A673 (cell line): ENCODE results near the gene CAPN5. TPM values are rescaled to one million over a fixed set of nuclear protein-coding genes. Genes with fewer than 3 reads are reported as not detected.

ENCODE experiments used
- BruUV-seq: library from RNA; stranded (reverse); fragments of 400-500 nt; replicated peaks from 2 replicates; lab custom pipeline; 2021; lab: Mats Ljungman, UMichigan
- CTCF ChIA-PET: fragments of 300-600 bp; sonication (Branson Sonifier 250); formaldehyde crosslinking; loops from one replicate; lab custom pipeline; 2022; ENCODE audit warnings: antibody characterized with exemption; lab: Charles Lee
- POLR2A ChIA-PET: fragments of 300-600 bp; sonication (Branson Sonifier 250); formaldehyde crosslinking; loops from one replicate; lab custom pipeline; 2022; ENCODE audit warnings: antibody characterized with exemption; ENCODE audit not compliant: low non-redundant PET; lab: Charles Lee
- DNase-seq: peaks from one replicate; pipeline ENCODE4 v3.0.0-alpha.2; 2015; ENCODE audit warnings: low spot score
- H3K27ac ChIP-seq: fragments of 200-600 bp; sonication (generic); 2 replicates; pipeline ENCODE4 v1.5.1; 2016; ENCODE audit warnings: mixed run types, low read depth, mild to moderate bottlenecking, mixed read lengths, antibody characterized with exemption, low read length; ENCODE audit not compliant: poor library complexity, severe bottlenecking
- H3K27me3 ChIP-seq: fragments of 200-600 bp; sonication (generic); replicated peaks from 2 replicates; pipeline ENCODE4 v1.6.1; 2017; ENCODE audit warnings: mixed run types, low read depth, mild to moderate bottlenecking, mixed read lengths, antibody characterized with exemption, low read length; ENCODE audit not compliant: insufficient read depth, poor library complexity
- H3K36me3 ChIP-seq: fragments of 200-600 bp; sonication (generic); 2 replicates; pipeline ENCODE4 v1.6.1; 2016; ENCODE audit warnings: mixed run types, mild to moderate bottlenecking, mixed read lengths, antibody characterized with exemption, low read length; ENCODE audit not compliant: insufficient read depth, poor library complexity, severe bottlenecking
- H3K4me1 ChIP-seq: fragments of 200-600 bp; sonication (generic); 2 replicates; pipeline ENCODE4 v1.6.1; 2017; ENCODE audit warnings: mixed run types, mild to moderate bottlenecking, mixed read lengths, antibody characterized with exemption, low read length; ENCODE audit not compliant: insufficient read depth, poor library complexity, severe bottlenecking
- H3K4me3 ChIP-seq: fragments of 200-600 bp; sonication (generic); 2 replicates; pipeline ENCODE4 v1.5.1; 2016; ENCODE audit warnings: low read depth, mixed run types, mild to moderate bottlenecking, mixed read lengths, low read length; ENCODE audit not compliant: poor library complexity, severe bottlenecking
- H3K9me3 ChIP-seq: fragments of 200-600 bp; sonication (generic); 2 replicates; pipeline ENCODE4 v1.6.1; 2016; ENCODE audit warnings: mixed run types, low read depth, mild to moderate bottlenecking, mixed read lengths, antibody characterized with exemption, low read length; ENCODE audit not compliant: poor library complexity, severe bottlenecking
- EZH2 ChIP-seq: fragments of 200-600 bp; sonication (generic); IDR thresholded peaks from 2 replicates; pipeline ENCODE4 v1.6.1; 2017; ENCODE audit warnings: borderline replicate concordance, low read depth, mild to moderate bottlenecking, mixed read lengths, antibody characterized with exemption, low read length; ENCODE audit not compliant: poor library complexity, severe bottlenecking
- intact Hi-C: fragments of 100-400 bp; cut with micrococcal nuclease; formaldehyde crosslinking; loops from one replicate; pipeline ENCODE4 v1.10.0; 2022; ENCODE audit not compliant: unreplicated experiment
- total RNA-seq: library from RNA; stranded (reverse); gene quantifications from 2 replicates; pipeline ENCODE4 v1.2.3, GENCODE V29; 2021
- TF ChIP-seq, protein P1 (sequence below): fragments of 300-800, 200-600 bp; sonication (generic); conservative IDR thresholded peaks from 2 replicates; pipeline ENCODE4 v1.5.1; 2017; ENCODE audit warnings: low read depth, mild to moderate bottlenecking, antibody characterized with exemption, low read length, moderate library complexity, mixed read lengths

The CAPN5 gene
- total RNA-seq, 1 experiment from 2014 or later, result 4.3 TPM

DNA sequence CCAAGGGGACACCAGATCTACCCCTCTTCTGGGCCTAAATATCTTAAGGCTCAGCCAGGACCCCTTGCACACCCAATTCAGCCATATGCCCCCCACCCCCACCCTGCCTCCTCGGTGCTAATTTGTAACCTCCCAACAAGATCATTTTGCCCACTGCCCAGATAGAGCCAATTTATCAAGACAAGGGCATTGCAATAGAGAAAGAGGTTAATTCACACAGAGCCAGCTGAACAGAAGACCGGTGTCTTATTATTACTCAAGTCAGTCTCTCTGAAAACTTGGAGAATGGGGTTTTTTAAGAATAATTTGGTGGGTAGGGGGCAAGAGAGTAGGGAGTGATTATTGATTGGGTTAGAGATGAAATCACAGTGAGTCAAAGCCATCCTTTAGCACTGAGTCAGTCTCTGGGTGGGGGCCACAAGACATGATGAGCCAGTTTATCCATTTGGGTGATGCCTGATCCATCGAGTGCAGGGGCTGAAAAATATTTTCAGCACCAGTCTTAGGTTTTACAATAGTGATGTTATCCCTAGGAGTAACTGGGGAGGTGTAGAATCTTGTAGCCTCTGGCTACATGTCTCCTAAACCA lies 9.9 kb upstream of the CAPN5 start:
- no peak overlapping the region for H3K4me3 ChIP-seq
- H3K27me3 ChIP-seq, result no peaks in the 10 kb centered on the region
- ChIA-PET CTCF (no interaction called here), POLR2A (no interaction called here)
- BruUV-seq, result no TSS peak
- H3K36me3 ChIP-seq, result no peaks in the 10 kb centered on the region
- intact Hi-C loops, result no loop called here
- H3K4me1 ChIP-seq, result no peaks in the 10 kb centered on the region
- DNase-seq, result no peak
- peaks cover 13% of the 10 kb centered on the region for H3K9me3 ChIP-seq
- H3K27ac ChIP-seq, result no peak overlapping the region
- TF ChIP-seq, protein P1, sequence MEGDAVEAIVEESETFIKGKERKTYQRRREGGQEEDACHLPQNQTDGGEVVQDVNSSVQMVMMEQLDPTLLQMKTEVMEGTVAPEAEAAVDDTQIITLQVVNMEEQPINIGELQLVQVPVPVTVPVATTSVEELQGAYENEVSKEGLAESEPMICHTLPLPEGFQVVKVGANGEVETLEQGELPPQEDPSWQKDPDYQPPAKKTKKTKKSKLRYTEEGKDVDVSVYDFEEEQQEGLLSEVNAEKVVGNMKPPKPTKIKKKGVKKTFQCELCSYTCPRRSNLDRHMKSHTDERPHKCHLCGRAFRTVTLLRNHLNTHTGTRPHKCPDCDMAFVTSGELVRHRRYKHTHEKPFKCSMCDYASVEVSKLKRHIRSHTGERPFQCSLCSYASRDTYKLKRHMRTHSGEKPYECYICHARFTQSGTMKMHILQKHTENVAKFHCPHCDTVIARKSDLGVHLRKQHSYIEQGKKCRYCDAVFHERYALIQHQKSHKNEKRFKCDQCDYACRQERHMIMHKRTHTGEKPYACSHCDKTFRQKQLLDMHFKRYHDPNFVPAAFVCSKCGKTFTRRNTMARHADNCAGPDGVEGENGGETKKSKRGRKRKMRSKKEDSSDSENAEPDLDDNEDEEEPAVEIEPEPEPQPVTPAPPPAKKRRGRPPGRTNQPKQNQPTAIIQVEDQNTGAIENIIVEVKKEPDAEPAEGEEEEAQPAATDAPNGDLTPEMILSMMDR, result no peak
- TF ChIP-seq EZH2, result no peak

DNA sequence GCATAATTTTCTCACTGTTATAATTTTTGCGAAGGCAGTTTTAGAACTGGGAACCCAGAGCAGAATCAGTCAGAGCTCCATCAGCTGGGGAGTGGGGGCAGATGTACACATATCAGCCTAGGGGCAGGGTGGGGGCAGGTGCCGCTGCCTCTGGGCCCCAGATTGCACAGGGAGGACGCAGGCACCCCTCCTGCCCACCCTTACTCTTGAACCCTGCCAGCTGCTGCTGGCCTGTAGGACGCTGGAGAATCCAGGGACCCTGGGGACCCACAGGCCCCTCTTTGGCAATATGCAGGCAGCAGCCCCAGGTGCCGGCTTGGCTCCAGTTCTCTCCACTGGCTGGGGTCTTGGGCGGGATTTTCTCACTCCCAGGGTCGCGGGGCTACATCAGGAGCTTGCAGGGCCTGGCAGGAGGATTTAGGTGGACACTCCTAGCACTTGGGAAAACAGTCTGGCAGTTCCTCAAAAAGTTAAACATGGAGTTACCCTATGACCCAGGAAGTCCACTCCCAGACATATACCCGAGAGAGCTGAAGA lies 8.8 kb upstream of the CAPN5 start:
- ChIA-PET CTCF (no interaction called here), POLR2A (no interaction called here)
- Histone ChIP-seq H3K9me3 (peaks cover 13% of the 10 kb centered on the region), H3K4me1 (no peaks in the 10 kb centered on the region), H3K36me3 (no peaks in the 10 kb centered on the region), H3K27ac (no peak overlapping the region), H3K4me3 (no peak overlapping the region), H3K27me3 (no peaks in the 10 kb centered on the region)
- DNase-seq, result no peak
- no TSS peak for BruUV-seq
- no peak for TF ChIP-seq EZH2
- TF ChIP-seq, protein P1, result no peak
- intact Hi-C loops, result no loop called here

DNA sequence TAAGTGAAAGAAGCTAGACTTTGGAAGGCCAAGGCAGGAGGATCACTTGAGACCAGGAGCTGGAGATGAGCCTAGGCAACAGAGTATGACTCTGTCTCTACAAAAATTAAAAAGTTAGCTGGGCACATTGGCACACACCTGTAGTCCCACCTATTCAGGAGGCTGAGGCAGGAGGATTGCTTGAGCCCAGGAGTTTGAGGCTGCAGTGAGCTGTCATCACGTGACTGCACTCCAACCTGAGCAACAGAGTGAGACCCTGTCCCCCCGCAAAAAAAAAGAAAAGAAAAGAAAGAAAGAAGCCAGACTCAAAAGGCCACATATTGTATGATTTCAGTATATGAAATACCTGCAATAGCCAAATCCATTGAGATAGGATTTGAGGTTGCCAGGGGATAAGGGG lies 7.9 kb upstream of the CAPN5 start:
- intact Hi-C loops, result no loop called here
- Histone ChIP-seq H3K9me3 (peaks cover 13% of the 10 kb centered on the region), H3K27me3 (no peaks in the 10 kb centered on the region), H3K4me3 (no peak overlapping the region), H3K27ac (no peak overlapping the region), H3K36me3 (no peaks in the 10 kb centered on the region), H3K4me1 (no peaks in the 10 kb centered on the region)
- no peak for TF ChIP-seq EZH2
- TF ChIP-seq, protein P1, result no peak
- POLR2A ChIA-PET, result no interaction called here
- BruUV-seq, result no TSS peak
- CTCF ChIA-PET, result no interaction called here
- DNase-seq, result no peak
